ENCODE measurements around the gene TASOR.

TASOR gene

GRCh38 chr3:56706629-56707028 lies 23.6 kb upstream of the TASOR start:
- TF ChIP-seq REST (IDR thresholded peaks at IDR 0.05; ENCODE audit: insufficient read depth in 1 of 2, low read depth in 2 of 2, low read length in 2 of 2) (no peak), TAF1 (IDR thresholded peaks at IDR 0.05; ENCODE audit: borderline replicate concordance, insufficient read depth, low read length) (no peak), FOXP2 (optimal IDR thresholded peaks at IDR 0.05; ENCODE audit: borderline replicate concordance, extremely low read depth, extremely low read length, insufficient read depth) (no peak), POLR2AphosphoS5 (IDR thresholded peaks at IDR 0.05; ENCODE audit: low read depth, low read length) (no peak), SIN3A (IDR thresholded peaks at IDR 0.05; ENCODE audit: borderline replicate concordance, insufficient read depth, low read length) (no peak)

- TF ChIP-seq REST (IDR thresholded peaks at IDR 0.05; ENCODE audit: insufficient read depth in 1 of 2, low read depth in 2 of 2, low read length in 2 of 2) (no peak), TAF1 (IDR thresholded peaks at IDR 0.05; ENCODE audit: borderline replicate concordance, insufficient read depth, low read length) (no peak), POLR2AphosphoS5 (IDR thresholded peaks at IDR 0.05; ENCODE audit: low read depth, low read length) (no peak), FOXP2 (optimal IDR thresholded peaks at IDR 0.05; ENCODE audit: borderline replicate concordance, extremely low read depth, extremely low read length, insufficient read depth) (no peak), SIN3A (IDR thresholded peaks at IDR 0.05; ENCODE audit: borderline replicate concordance, insufficient read depth, low read length) (no peak)
These were observed 21.6 kb upstream of the TASOR start for GRCh38 chr3:56704706-56705105.

- TF ChIP-seq TAF1 (IDR thresholded peaks at IDR 0.05; ENCODE audit: borderline replicate concordance, insufficient read depth, low read length) (no peak), FOXP2 (optimal IDR thresholded peaks at IDR 0.05; ENCODE audit: borderline replicate concordance, extremely low read depth, extremely low read length, insufficient read depth) (no peak), REST (IDR thresholded peaks at IDR 0.05; ENCODE audit: insufficient read depth in 1 of 2, low read depth in 2 of 2, low read length in 2 of 2) (no peak), SIN3A (IDR thresholded peaks at IDR 0.05; ENCODE audit: borderline replicate concordance, insufficient read depth, low read length) (no peak), POLR2AphosphoS5 (IDR thresholded peaks at IDR 0.05; ENCODE audit: low read depth, low read length) (no peak)
These were observed 19.6 kb upstream of the TASOR start for GRCh38 chr3:56702490-56703315.

DNA sequence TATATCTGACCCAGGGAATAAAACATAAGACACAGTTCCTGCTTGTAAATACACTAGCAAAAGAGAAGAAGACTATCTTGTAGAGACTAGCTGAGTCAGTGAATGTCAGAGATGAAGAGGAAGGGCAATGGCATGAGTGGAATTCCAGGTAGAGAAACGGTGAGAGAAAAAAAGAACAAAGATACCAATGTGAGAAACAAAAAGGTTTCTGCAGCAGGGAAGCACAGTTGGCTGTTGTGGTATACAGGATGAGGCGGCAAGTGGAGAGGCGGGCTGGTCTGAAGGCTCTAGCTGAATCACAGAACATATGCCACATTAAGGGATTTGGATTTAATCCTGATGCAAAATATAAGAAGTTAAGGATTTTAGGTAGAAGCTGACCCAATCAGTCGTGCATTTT lies 17.1 kb upstream of the TASOR start:
- TF ChIP-seq POLR2AphosphoS5 (IDR thresholded peaks at IDR 0.05; ENCODE audit: low read depth, low read length) (no peak), SIN3A (IDR thresholded peaks at IDR 0.05; ENCODE audit: borderline replicate concordance, insufficient read depth, low read length) (no peak), REST (IDR thresholded peaks at IDR 0.05; ENCODE audit: insufficient read depth in 1 of 2, low read depth in 2 of 2, low read length in 2 of 2) (no peak), FOXP2 (optimal IDR thresholded peaks at IDR 0.05; ENCODE audit: borderline replicate concordance, extremely low read depth, extremely low read length, insufficient read depth) (no peak), TAF1 (IDR thresholded peaks at IDR 0.05; ENCODE audit: borderline replicate concordance, insufficient read depth, low read length) (no peak)

All from PFSK-1 (cell line).